Measurements from ENCODE around the gene LPP.

LPP gene

DNA sequence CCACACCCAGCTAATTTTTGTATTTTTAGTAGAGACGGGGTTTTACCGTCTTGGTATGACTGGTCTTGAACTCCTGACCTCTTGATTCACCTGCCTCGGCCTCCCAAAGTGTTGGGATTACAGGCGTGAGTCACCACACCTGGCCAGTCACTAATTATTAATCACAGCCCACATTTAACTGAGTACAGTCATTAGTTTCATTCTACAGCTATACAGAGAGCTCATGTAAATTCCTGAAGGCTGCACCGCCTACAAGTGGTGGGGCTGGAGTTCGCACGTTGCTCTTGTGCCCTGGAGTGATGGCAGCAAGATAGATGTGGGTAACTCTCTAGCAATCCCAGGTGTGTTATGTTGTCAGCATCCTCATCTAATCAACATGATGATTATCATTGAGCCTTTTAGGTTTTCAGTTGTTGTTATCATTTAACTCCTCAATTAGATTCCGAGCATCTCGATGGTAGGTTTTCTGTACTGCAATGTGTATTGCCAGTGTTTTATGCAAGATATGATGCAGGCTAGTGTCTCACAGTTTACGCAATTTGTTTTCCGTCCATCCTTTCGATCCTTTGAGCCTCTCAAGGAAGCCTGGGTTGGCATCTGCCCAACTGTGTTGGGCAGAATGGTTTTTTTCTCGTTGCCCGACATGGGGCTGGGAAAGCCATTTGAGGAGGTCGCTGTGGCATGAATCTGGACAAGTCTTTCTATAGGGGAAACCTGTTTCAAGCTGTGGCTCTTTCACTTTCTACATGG is 216.3 kb downstream of the LPP start:
- no peak for DNase-seq

- DNase-seq = no peak
These were observed 224.8 kb downstream of the LPP start for GRCh38 chr3:188378786-188379185.

GRCh38 chr3:188380252-188380651 is 226.3 kb downstream of the LPP start:
- DNase-seq = no peak

DNA sequence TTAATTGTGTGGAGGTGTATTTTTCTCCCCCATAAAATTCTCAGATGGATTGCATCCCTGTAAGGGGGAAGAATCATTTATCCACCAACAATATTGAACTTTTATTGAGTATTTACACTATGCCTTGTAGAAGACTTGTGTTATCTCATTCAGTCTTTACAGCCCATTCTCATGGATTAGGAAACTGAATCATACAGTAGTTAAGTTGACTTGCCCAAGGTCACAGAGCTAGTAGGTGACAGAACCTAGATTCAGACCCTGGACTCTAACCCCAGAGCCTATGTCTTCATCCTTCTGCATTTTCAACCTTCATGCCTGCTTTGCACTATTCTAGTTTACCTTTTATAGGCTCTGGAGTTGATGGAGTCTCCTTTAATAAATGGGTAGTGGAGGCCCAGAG is 226.8 kb downstream of the LPP start:
- DNase-seq = no peak

- no peak for DNase-seq
These were observed 229.8 kb downstream of the LPP start for GRCh38 chr3:188383748-188384147.

- no peak for DNase-seq
These were observed 231.3 kb downstream of the LPP start for GRCh38 chr3:188385295-188385694.

GRCh38 chr3:188389711-188390342 is 235.9 kb downstream of the LPP start:
- no peak for DNase-seq

GRCh38 chr3:188390343-188390718 is 236.4 kb downstream of the LPP start:
- no peak for DNase-seq

- no peak for DNase-seq
These were observed 237.0 kb downstream of the LPP start for GRCh38 chr3:188390775-188391443.

DNA sequence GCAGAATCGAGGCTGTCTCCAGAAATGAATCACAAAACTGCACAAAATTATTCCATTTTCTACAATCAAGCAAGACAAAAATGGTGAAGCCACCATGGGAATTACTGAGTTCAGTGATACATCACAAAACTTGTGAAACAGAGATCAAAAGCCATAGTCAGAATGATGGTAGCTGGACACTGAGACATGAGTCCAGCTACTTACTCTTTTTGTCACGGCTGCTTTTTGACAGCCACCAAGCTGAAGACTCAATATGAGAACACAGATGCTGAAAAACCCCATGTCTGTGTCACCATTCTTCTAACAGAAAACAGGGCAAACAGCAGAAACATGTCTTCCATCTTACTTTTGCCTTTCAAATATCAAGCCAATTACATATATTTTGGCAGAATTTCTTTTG is 237.6 kb downstream of the LPP start:
- DNase-seq = no peak

- DNase-seq = no peak
These were observed 238.1 kb downstream of the LPP start for GRCh38 chr3:188392076-188392475.

DNA sequence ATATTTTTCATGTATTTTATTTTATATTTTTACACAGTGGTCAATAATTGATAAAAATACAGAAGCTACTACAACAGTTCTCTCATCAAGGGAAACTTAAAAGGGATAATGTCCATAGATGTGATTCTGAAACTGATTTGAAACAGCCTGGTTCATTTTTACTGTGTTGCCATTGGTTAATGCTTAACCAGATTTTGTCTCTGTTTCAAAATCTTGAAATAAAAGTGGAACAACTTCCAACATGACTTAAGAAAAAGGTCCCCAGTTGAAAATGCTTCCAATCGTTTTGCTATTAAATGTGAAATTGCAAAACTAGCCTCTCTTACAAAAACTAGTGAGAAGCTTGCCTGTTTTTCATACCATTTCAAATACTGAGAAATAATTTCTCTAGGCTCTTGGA is 240.7 kb downstream of the LPP start:
- no peak for DNase-seq

DNA sequence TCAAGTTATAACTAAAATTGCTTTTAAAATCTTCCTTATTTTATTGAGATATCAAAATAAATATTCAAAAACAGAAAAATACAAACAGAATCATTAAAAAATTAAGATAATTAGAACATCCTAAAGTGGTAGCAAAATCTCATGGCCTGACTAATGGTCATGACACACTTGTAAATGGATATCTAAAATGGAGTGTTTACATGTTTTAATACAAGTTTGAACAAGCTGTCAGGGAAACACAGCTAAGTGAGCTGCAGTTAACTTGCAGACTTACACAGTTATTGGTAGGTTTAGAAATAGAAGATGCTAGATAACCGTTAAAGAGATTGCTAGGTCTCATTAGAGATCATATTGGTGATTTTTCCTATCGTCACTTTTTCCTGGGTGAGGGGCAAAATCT is 242.3 kb downstream of the LPP start:
- DNase-seq = no peak

DNA sequence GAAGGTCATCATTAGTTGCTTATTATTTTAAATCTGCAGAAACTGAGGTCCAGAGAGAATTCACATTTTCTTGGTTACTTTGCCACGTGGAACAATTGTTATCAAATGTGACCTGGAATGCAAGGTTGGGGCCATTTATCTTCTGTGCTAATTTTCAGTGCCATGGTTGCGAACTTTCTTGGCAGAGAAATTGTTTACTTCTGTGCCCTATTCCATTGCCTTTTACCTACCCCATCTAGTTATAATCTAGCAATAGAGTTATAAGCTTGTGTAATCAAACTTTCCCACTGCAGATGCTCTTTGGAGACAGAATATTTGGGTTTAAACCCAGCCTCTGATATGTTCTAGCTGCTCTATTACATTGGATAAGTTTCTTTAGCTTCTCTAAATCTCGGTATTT is 242.9 kb downstream of the LPP start:
- DNase-seq = no peak

- DNase-seq = no peak
These were observed 244.1 kb downstream of the LPP start for GRCh38 chr3:188397766-188398705.

DNA sequence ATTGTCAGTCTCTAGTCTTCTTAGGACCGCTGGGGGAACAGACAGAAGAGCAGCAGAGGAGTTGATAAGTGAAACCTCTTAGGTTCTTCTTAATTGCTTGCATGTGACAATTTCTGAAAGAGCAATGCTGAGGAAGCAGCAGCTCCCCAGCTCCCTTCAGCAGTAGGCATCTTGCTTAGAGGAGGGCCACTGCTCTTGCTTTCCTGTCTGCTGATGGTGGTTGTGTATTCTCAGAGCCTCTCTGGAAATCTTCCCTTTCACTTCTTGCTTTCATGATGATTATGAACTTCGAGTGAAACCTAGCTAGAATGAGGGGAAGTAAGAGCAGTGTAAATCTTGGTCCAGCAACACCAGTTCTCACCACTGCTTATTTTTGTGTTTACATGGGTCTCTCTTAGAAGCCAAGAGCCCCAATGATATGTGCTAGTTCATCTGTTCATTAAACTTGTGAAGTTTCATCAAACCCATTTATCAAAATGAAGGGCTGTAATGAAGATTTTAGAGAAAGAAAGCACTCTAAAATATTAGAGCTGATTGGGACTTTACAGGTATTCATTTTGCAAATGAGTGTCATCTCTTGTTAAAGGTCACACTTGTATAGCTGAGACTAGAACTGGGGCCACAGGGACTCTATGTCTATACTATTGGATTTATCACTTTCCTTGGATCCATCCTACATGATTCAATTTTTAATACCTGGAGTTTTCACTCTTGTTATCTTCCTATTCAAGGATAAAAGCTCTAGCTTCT is 246.7 kb downstream of the LPP start:
- no peak for DNase-seq

DNA sequence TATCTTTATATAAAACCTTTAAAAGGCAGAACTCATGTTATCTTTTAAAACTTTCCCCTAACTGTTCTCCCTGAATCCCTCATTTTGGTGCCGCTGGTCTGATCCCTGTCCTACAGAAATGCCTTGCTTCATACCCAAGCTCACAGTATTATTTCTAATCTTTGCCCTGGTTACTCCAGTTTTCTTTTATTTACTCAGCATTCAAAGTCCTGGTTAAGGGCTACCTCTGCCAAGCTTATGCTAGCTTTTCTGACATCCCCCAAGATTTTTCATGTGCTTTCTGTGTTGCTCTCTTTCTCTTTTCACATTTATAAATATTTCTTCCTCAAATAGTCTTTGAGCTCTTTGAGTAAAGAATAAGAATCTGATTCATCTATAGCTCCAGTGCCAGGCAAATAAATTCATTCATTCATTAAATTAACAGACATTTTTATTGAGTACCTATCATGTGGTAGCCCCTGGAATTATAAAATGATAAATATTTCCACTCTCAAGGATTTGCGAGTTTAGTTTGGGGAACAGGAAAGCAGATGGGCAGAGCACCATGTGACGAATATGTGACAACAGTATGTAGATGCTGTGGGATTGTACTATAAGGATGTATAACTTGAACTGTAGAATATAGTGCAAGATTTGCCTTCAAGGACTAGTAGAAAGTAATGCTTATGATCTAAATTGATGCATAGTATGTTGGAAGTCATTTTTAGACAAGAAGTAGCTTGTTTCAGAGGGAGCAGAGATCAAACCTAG is 247.5 kb downstream of the LPP start:
- no peak for DNase-seq

GRCh38 chr3:188402229-188402628 is 248.3 kb downstream of the LPP start:
- no peak for DNase-seq

DNA sequence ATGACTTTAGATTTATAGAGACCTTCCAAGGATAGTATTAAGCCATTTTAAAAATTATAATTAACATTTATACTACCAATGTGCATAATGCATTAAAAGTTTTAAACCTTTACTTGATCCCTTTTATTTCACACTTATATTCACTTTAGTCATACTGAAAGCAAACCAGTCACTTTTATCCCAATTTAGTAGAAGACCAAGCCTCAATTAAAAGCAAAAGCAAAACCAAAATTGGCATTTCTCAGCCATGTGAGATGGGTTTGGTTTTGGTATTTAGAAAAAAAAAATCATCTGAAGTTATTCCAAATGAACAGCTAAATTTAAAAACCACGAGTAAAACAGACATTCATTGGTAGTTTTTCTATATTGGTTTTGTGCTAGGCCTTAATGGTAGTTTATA is 249.4 kb downstream of the LPP start:
- DNase-seq = no peak

- DNase-seq = no peak
These were observed 250.2 kb downstream of the LPP start for GRCh38 chr3:188404124-188404523.

DNA sequence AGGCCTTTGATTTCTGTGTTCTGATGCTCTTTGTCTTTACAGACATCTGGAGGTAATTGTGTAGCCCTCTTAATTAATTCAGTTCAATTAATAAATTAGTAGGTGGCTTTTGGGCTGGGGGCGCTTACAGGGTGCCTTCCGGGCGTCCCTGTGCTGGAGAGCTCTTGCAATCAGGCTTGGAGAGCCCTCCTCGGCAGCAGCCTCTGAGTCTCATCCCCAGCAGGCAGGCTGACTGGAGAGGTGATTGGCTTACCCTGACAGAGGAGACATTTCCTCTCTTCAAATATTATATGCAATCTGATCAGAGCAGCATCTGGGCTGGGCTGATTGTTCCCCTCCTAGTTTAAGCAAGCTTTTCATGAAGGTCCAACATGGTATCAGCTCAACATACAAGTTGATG is 250.7 kb downstream of the LPP start:
- DNase-seq = no peak
